ENCODE results near the gene IL17B. TPM values are rescaled to one million over a fixed set of nuclear protein-coding genes. Genes with fewer than 3 reads are reported as not detected.

Gene IL17B
- total and polyA plus RNA-seq, 2 of the 13 experiments (the other 11 are each of a cell fraction or from before 2014, with no cell fraction given), result 0.29 to 2.6 TPM

GRCh38 chr5:149423049-149423793 lies 44.1 kb upstream of the IL17B start (continued):
- TF ChIP-seq AHDC1 (CRISPR knock-in tag; IDR thresholded peaks at IDR 0.05; ENCODE audit: borderline replicate concordance) (no peak), ISX (CRISPR knock-in tag; conservative IDR thresholded peaks at IDR 0.05) (no peak), ZNF670 (CRISPR knock-in tag; IDR thresholded peaks at IDR 0.05; ENCODE audit: borderline replicate concordance) (no peak), ZNF598 (CRISPR knock-in tag; IDR thresholded peaks at IDR 0.05; ENCODE audit: borderline replicate concordance) (no peak), ZNF318 (CRISPR knock-in tag; IDR thresholded peaks at IDR 0.05) (0 out of 2 replicates have a peak, but pooled peaks have one; percentile 31), ZNF558 (CRISPR knock-in tag; IDR thresholded peaks at IDR 0.05; ENCODE audit: borderline replicate concordance) (no peak), NR2F1 (CRISPR knock-in tag; IDR thresholded peaks at IDR 0.05) (no peak), ZNF329 (CRISPR knock-in tag; IDR thresholded peaks at IDR 0.05; ENCODE audit: low read depth) (no peak), ZNF280B (CRISPR knock-in tag; IDR thresholded peaks at IDR 0.05; ENCODE audit: borderline replicate concordance) (no peak), MAZ (IDR thresholded peaks at IDR 0.05; ENCODE audit: borderline replicate concordance, low read depth, low read length) (no peak), MAZ (CRISPR knock-in tag; IDR thresholded peaks at IDR 0.05; ENCODE audit: low read depth) (0 out of 2 replicates have a peak, but pooled peaks have one; percentile 15), HDAC1 (CRISPR knock-in tag; IDR thresholded peaks at IDR 0.05) (peak; percentile 5)
